ENCODE results near the gene MYO1G.

Gene MYO1G

GRCh38 chr7:44967571-44968446, 11.0 kb downstream of the MYO1G start:
- DNase-seq, result peak in 1 of 56 donors; percentile 32

- DNase-seq, result no peak
These were observed 11.9 kb downstream of the MYO1G start for GRCh38 chr7:44966731-44967538.

- DNase-seq, result no peak
These were observed 12.7 kb downstream of the MYO1G start for GRCh38 chr7:44965937-44966730.

GRCh38 chr7:44965441-44965903, 13.3 kb downstream of the MYO1G start:
- DNase-seq, result no peak

- no peak for DNase-seq
These were observed 13.9 kb downstream of the MYO1G start for GRCh38 chr7:44964831-44965440.

- no peak for DNase-seq
These were observed 14.4 kb downstream of the MYO1G start for GRCh38 chr7:44964384-44964830.

- no peak for DNase-seq
These were observed 15.2 kb downstream of the MYO1G start for GRCh38 chr7:44963364-44964290.

- peak in 8 of 56 donors; percentile 11 to 40 (median 34) for DNase-seq
These were observed 16.1 kb downstream of the MYO1G start for GRCh38 chr7:44962483-44963251.

GRCh38 chr7:44961844-44962482, 16.9 kb downstream of the MYO1G start:
- DNase-seq, result no peak

- DNase-seq, result no peak
These were observed 18.7 kb downstream of the MYO1G start for GRCh38 chr7:44960011-44960580.

- no peak for DNase-seq
These were observed 19.3 kb downstream of the MYO1G start for GRCh38 chr7:44959433-44959951.

GRCh38 chr7:44958645-44959344, 20.0 kb downstream of the MYO1G start:
- DNase-seq, result no peak

GRCh38 chr7:44956157-44956766, 22.6 kb downstream of the MYO1G start:
- DNase-seq, result no peak

- DNase-seq, result no peak
These were observed 23.1 kb downstream of the MYO1G start for GRCh38 chr7:44955733-44956132.

- no peak for DNase-seq
These were observed 25.7 kb downstream of the MYO1G start for GRCh38 chr7:44953156-44953555.

GRCh38 chr7:44949303-44949702, 29.5 kb downstream of the MYO1G start:
- no peak for DNase-seq

GRCh38 chr7:44945479-44945878, 33.3 kb downstream of the MYO1G start:
- DNase-seq, result no peak

Data from amygdala (tissue), 56 donors.